K562 (cell line): Measurements from ENCODE around the gene SNAPC2. TPM values are rescaled to one million over a fixed set of nuclear protein-coding genes. Genes with fewer than 3 reads are reported as not detected.
A peak's percentile ranks its signal among the peaks of the same experiment; 100 is the strongest.

ENCODE experiments used
- ARID3B ChIP-seq: fragments of 250-450 bp; sonication (Bioruptor Pico); IDR thresholded peaks from 2 replicates; pipeline ENCODE4 v1.4.0; 2020; ENCODE audit warnings: borderline replicate concordance
- CBFA2T2 ChIP-seq: fragments of 450-650 bp; conservative IDR thresholded peaks from 2 replicates; pipeline ENCODE4 v1.6.1; 2017; ENCODE audit warnings: mild to moderate bottlenecking
- CBX8 ChIP-seq: fragments of 200-600 bp; sonication (generic); IDR thresholded peaks from 2 replicates; pipeline ENCODE4 v1.6.1; 2012; ENCODE audit warnings: borderline replicate concordance, mixed run types, low read depth, mild to moderate bottlenecking, moderate library complexity, mixed read lengths, low read length, control low read depth, inconsistent platforms; ENCODE audit not compliant: poor library complexity, severe bottlenecking; ENCODE audit errors: extremely low read depth
- CCAR2 ChIP-seq: fragments of 200-400 bp; formaldehyde crosslinking; IDR thresholded peaks from 2 replicates; pipeline ENCODE4 v1.6.1; 2017; ENCODE audit warnings: mild to moderate bottlenecking, low read depth, low read length
- CHD2 ChIP-seq: IDR thresholded peaks from 2 replicates; pipeline ENCODE4 v1.6.1; 2011; ENCODE audit warnings: low read depth, low read length
- CTCF ChIP-seq, 3 experiments: IDR thresholded peaks in 2 of 3; conservative IDR thresholded peaks in 1 of 3; 2 replicates each; pipeline ENCODE4 v1.5.1; 2011 to 2012; ENCODE audit warnings: low read length in 3 of 3, mild to moderate bottlenecking in 3 of 3, control low read depth in 2 of 3, improper control_type of control experiment in 1 of 3, inconsistent platforms in 1 of 3, low read depth in 1 of 3, mixed read lengths in 1 of 3, moderate library complexity in 1 of 3; ENCODE audit not compliant: insufficient read depth in 2 of 3
- DDX20 ChIP-seq: fragments of 450-650 bp; IDR thresholded peaks from 2 replicates; pipeline ENCODE4 v1.6.1; 2016; ENCODE audit warnings: missing genetic modification characterization, low read depth, mild to moderate bottlenecking, missing compliant biosample characterization, moderate library complexity
- DMBX1 ChIP-seq: fragments of 250-450 bp; sonication (Bioruptor Pico); IDR thresholded peaks from 2 replicates; pipeline ENCODE4 v1.8.0; 2022; ENCODE audit warnings: inconsistent platforms, mild to moderate bottlenecking, moderate library complexity, borderline replicate concordance
- EWSR1 ChIP-seq: fragments of 450-650 bp; IDR thresholded peaks from 2 replicates; pipeline ENCODE4 v1.6.1; 2018; ENCODE audit warnings: borderline replicate concordance, mild to moderate bottlenecking, low read depth, moderate library complexity; ENCODE audit not compliant: partially characterized antibody
- GATAD2B ChIP-seq: fragments of 450-650 bp; IDR thresholded peaks from 2 replicates; pipeline ENCODE4 v1.6.1; 2017; ENCODE audit warnings: mild to moderate bottlenecking, borderline replicate concordance
- HNRNPUL1 ChIP-seq: fragments of 200-400 bp; formaldehyde crosslinking; IDR thresholded peaks from 2 replicates; pipeline ENCODE4 v1.6.1; 2017; ENCODE audit warnings: low read length
- ILF3 ChIP-seq: fragments of 450-650 bp; IDR thresholded peaks from 2 replicates; pipeline ENCODE4 v1.6.1; 2018; ENCODE audit warnings: antibody characterized with exemption, mild to moderate bottlenecking, moderate library complexity, borderline replicate concordance
- JUN ChIP-seq, 2 experiments: sonication (generic) in 1 of 2; formaldehyde crosslinking in 1 of 2; IDR thresholded peaks; 2 replicates each; pipeline versions ENCODE4 v1.6.1 to v1.8.0; 2012 to 2022; ENCODE audit warnings: borderline replicate concordance in 2 of 2, mild to moderate bottlenecking in 2 of 2, improper control_type of control experiment in 1 of 2, low read depth in 1 of 2, low read length in 1 of 2, missing genetic modification reagents in 1 of 2
- JUNB ChIP-seq: fragments of 450-650 bp; formaldehyde crosslinking; conservative IDR thresholded peaks from 2 replicates; pipeline ENCODE4 v1.4.0; 2020; ENCODE audit warnings: mild to moderate bottlenecking
- LEF1 ChIP-seq: fragments of 450-650 bp; IDR thresholded peaks from 2 replicates; pipeline ENCODE4 v1.6.1; 2016; ENCODE audit warnings: mild to moderate bottlenecking
- MAX ChIP-seq: sonication (generic); formaldehyde crosslinking; IDR thresholded peaks from 2 replicates; pipeline ENCODE4 v1.9.0; 2022; ENCODE audit warnings: mild to moderate bottlenecking, missing genetic modification reagents
- NCOA6 ChIP-seq: fragments of 450-650 bp; IDR thresholded peaks from 2 replicates; pipeline ENCODE4 v1.6.1; 2017; ENCODE audit warnings: mild to moderate bottlenecking
- NFRKB ChIP-seq: fragments of 450-650 bp; IDR thresholded peaks from 2 replicates; pipeline ENCODE4 v1.6.1; 2016; ENCODE audit warnings: low read depth
- NR2F6 ChIP-seq: fragments of 450-650 bp; formaldehyde crosslinking; IDR thresholded peaks from 2 replicates; pipeline ENCODE4 v1.4.0; 2020; ENCODE audit warnings: mild to moderate bottlenecking
- PRPF4 ChIP-seq: fragments of 200-400 bp; formaldehyde crosslinking; IDR thresholded peaks from one replicate; pipeline ENCODE4 v1.6.1; 2017; ENCODE audit warnings: low read length, low read depth, mild to moderate bottlenecking; ENCODE audit not compliant: insufficient read depth, poor library complexity, severe bottlenecking
- RAD21 ChIP-seq, 2 experiments: fragments of 250-450 bp in 1 of 2; fragments of 450-650 bp in 1 of 2; sonication (Bioruptor Pico) in 1 of 2; formaldehyde crosslinking in 1 of 2; IDR thresholded peaks in 1 of 2; conservative IDR thresholded peaks in 1 of 2; 2 replicates each; pipeline versions ENCODE4 v1.4.0 to v1.8.0; 2020 to 2022; ENCODE audit warnings: mild to moderate bottlenecking in 2 of 2, moderate library complexity in 1 of 2
- RB1 ChIP-seq: fragments of 450-650 bp; IDR thresholded peaks from 2 replicates; pipeline ENCODE4 v1.6.1; 2017; ENCODE audit warnings: low read depth, mild to moderate bottlenecking
- RFX1 ChIP-seq: fragments of 450-650 bp; IDR thresholded peaks from 2 replicates; pipeline ENCODE4 v1.6.1; 2016; ENCODE audit warnings: mild to moderate bottlenecking, moderate library complexity
- TBL1XR1 ChIP-seq, 2 experiments: IDR thresholded peaks; 2 replicates each; pipeline ENCODE4 v1.6.1; 2012; ENCODE audit warnings: improper control_type of control experiment in 2 of 2, low read length in 2 of 2, mild to moderate bottlenecking in 1 of 2
- ZC3H8 ChIP-seq: fragments of 450-650 bp; IDR thresholded peaks from 2 replicates; pipeline ENCODE4 v1.6.1; 2017
- ZNF431 ChIP-seq: sonication (generic); formaldehyde crosslinking; IDR thresholded peaks from 2 replicates; pipeline ENCODE4 v1.8.0; 2022; ENCODE audit warnings: mild to moderate bottlenecking, missing genetic modification reagents
- polyA plus RNA-seq, 8 experiments: library from polyadenylated mRNA; depleted of rRNA in 4 of 8; stranded (reverse) in 5 of 8; unstranded in 3 of 8; fragments of >200 nt; fragmentation: Nextera tagmentation in 2 of 8; fragmentation: Illumina TruSeq in 1 of 8; extraction: Ambion mirVana in 2 of 8; extraction: Trizol in 1 of 8; gene quantifications; 2 replicates each; pipeline versions ENCODE4 v1.2.1 to v1.2.3, GENCODE V29; 2011 to 2014; ENCODE audit warnings: inconsistent platforms in 1 of 8, missing spikeins in 1 of 8
- total RNA-seq, 7 experiments: library from RNA; depleted of rRNA in 6 of 7; stranded (reverse); fragments of >200 nt in 6 of 7; fragmentation: Illumina TruSeq in 2 of 7; extraction: Trizol in 2 of 7; gene quantifications; 2 replicates each; pipeline versions ENCODE4 v1.2.1 to v1.2.3, GENCODE V29; 2011 to 2021; ENCODE audit warnings: low replicate concordance in 1 of 7

Gene SNAPC2
- total and polyA plus RNA-seq, 9 of the 15 experiments (the other 6 are each of a cell fraction or from before 2014, with no cell fraction given) = 0.59 to 45.1 (median 15.3) TPM

- TF ChIP-seq RAD21 (CRISPR knock-in tag; conservative IDR thresholded peaks at IDR 0.05 in 1 of 2, IDR thresholded peaks at IDR 0.05 in 1 of 2) (no peak), CCAR2 (no peak), JUN (IDR thresholded peaks at IDR 0.05; ENCODE audit: borderline replicate concordance, low read depth, low read length) (no peak), JUN (CRISPR knock-in tag; IDR thresholded peaks at IDR 0.05; ENCODE audit: borderline replicate concordance) (no peak), ARID3B (0 out of 2 replicates have a peak, but pooled peaks have one; percentile 37), NR2F6 (CRISPR knock-in tag) (no peak), RFX1 (no peak), DDX20 (no peak), ZC3H8 (no peak), MAX (0 out of 2 replicates have a peak, but pooled peaks have one; percentile 25), JUNB (CRISPR knock-in tag) (no peak), DMBX1 (CRISPR knock-in tag) (no peak), TBL1XR1 (IDR thresholded peaks at IDR 0.05; ENCODE audit: low read length in 2 of 2) (no peak), CBFA2T2 (no peak), GATAD2B (no peak), ILF3 (no peak), NFRKB (no peak), HNRNPUL1 (no peak), CHD2 (peak; percentile 60), RB1 (peak; percentile 78), CBX8 (no peak), PRPF4 (no peak), NCOA6 (no peak), LEF1 (no peak), ZNF431 (CRISPR knock-in tag) (no peak), EWSR1 (no peak), CTCF (IDR thresholded peaks at IDR 0.05 in 2 of 3, conservative IDR thresholded peaks at IDR 0.05 in 1 of 3; ENCODE audit: insufficient read depth in 2 of 3, low read depth in 1 of 3, low read length in 3 of 3) (0 out of 6 replicates have a peak, but pooled peaks of 1 of the 3 experiments have one; percentile 0)
Measured at GRCh38 chr19:7888145-7888825, 31.9 kb upstream of the SNAPC2 start, which contains the start of gene LRRC8E (continued).
